Thyroid gland (tissue), 4 donors: ENCODE data around the gene GZF1. TPM values are rescaled to one million over a fixed set of nuclear protein-coding genes. Genes with fewer than 3 reads are reported as not detected.

ENCODE experiments used
- DNase-seq, 2 donors: peaks; one replicate each; pipeline ENCODE4 v3.0.0-alpha.2; 2019
- H3K27ac ChIP-seq, 3 donors: fragments of 200-600 bp; sonication (generic); 1 replicate in 2 of 3; 2 replicates in 1 of 3; pipeline ENCODE4 v1.5.1; 2016 to 2019; ENCODE audit warnings: mild to moderate bottlenecking in 1 of 3, moderate library complexity in 1 of 3
- H3K27me3 ChIP-seq: fragments of 200-600 bp; sonication (generic); one replicate; pipeline ENCODE4 v1.5.1; 2019
- H3K36me3 ChIP-seq, 2 donors: fragments of 200-600 bp; sonication (generic); one replicate each; pipeline ENCODE4 v1.5.1; 2016 to 2019
- H3K4me1 ChIP-seq, 2 donors: fragments of 200-600 bp; sonication (generic); one replicate each; pipeline ENCODE4 v1.5.1; 2017 to 2019
- H3K4me3 ChIP-seq, 3 donors: fragments of 200-600 bp; sonication (generic); replicated peaks in 1 of 3; 1 replicate in 2 of 3; 2 replicates in 1 of 3; pipeline ENCODE4 v1.5.1; 2016; ENCODE audit warnings: mild to moderate bottlenecking in 1 of 3
- H3K9me3 ChIP-seq: fragments of 200-600 bp; sonication (generic); one replicate; pipeline ENCODE4 v1.5.1; 2017
- CTCF ChIP-seq, 6 experiments: fragments of 200-600 bp in 3 of 6; fragments of 450-650 bp in 3 of 6; sonication (generic) in 3 of 6; IDR thresholded peaks; one replicate each; pipeline ENCODE4 v1.5.1; 2016 to 2019; ENCODE audit warnings: antibody characterized with exemption in 6 of 6, mild to moderate bottlenecking in 2 of 6, inconsistent platforms in 1 of 6, moderate library complexity in 1 of 6
- POLR2A ChIP-seq, 2 donors: fragments of 450-650 bp; IDR thresholded peaks; one replicate each; pipeline ENCODE4 v1.6.1; 2017; ENCODE audit warnings: antibody characterized with exemption in 2 of 2, mild to moderate bottlenecking in 2 of 2, moderate library complexity in 1 of 2
- WGBS, 2 donors: methylation state at CpG; one replicate each; pipeline ENCODE4 v1.1.5; 2017; 5-methylcytosine and 5-hydroxymethylcytosine counted together
- intact Hi-C: fragments of 100-400 bp; cut with DNase I; formaldehyde crosslinking; loops from one replicate; pipeline ENCODE4 v1.15.1; 2023
- total RNA-seq, 4 donors: library from RNA; depleted of rRNA; stranded (reverse); fragments of >200 nt; gene quantifications; one replicate each; pipeline ENCODE4 v1.2.3, GENCODE V29; 2016

GZF1 gene
- total RNA-seq, 4 donors from 2014 or later = 13.8 to 29.0 (median 15.4) TPM

GRCh38 chr20:23393996-23394775 is 32.2 kb downstream of the GZF1 start:
- intact Hi-C loops = no loop called here
- Histone ChIP-seq H3K4me1 (peaks cover 0 to 12% of the 10 kb centered on the region in 2 donors), H3K9me3 (no peaks in the 10 kb centered on the region), H3K4me3 (no peak overlapping the region), H3K27me3 (no peaks in the 10 kb centered on the region), H3K36me3 (peaks cover 14 to 21% of the 10 kb centered on the region in 2 donors), H3K27ac (no peak overlapping the region)
- DNase-seq = no peak
- TF ChIP-seq POLR2A (IDR thresholded peaks at IDR 0.05) (no peak), CTCF (IDR thresholded peaks at IDR 0.05) (no peak)
- 95 to 97% methylated on average over 4 of the region's 4 CpGs for WGBS, 2 donors

GRCh38 chr20:23396950-23397627 is 35.1 kb downstream of the GZF1 start:
- Histone ChIP-seq H3K27ac (no peak overlapping the region), H3K36me3 (peaks cover 14 to 20% of the 10 kb centered on the region in 2 donors), H3K4me3 (no peak overlapping the region), H3K4me1 (peaks cover 0 to 12% of the 10 kb centered on the region in 2 donors), H3K27me3 (no peaks in the 10 kb centered on the region), H3K9me3 (no peaks in the 10 kb centered on the region)
- WGBS, 2 donors = 68 to 79% methylated on average over 6 of the region's 6 CpGs
- DNase-seq = no peak
- intact Hi-C loops = no loop called here
- TF ChIP-seq POLR2A (IDR thresholded peaks at IDR 0.05) = no peak
- no peak for TF ChIP-seq CTCF (IDR thresholded peaks at IDR 0.05)

GRCh38 chr20:23397961-23398360 is 36.0 kb downstream of the GZF1 start:
- Histone ChIP-seq H3K4me3 (no peak overlapping the region), H3K27me3 (no peaks in the 10 kb centered on the region), H3K9me3 (no peaks in the 10 kb centered on the region), H3K4me1 (peaks cover 0 to 12% of the 10 kb centered on the region in 2 donors), H3K36me3 (peaks cover 11 to 14% of the 10 kb centered on the region in 2 donors), H3K27ac (no peak overlapping the region)
- TF ChIP-seq CTCF (IDR thresholded peaks at IDR 0.05) (no peak), POLR2A (IDR thresholded peaks at IDR 0.05) (no peak)
- 80 to 86% methylated on average over 2 of the region's 2 CpGs for WGBS, 2 donors
- no peak for DNase-seq
- intact Hi-C loops = no loop called here

GRCh38 chr20:23399568-23400241 is 37.7 kb downstream of the GZF1 start:
- DNase-seq = no peak
- Histone ChIP-seq H3K4me3 (no peak overlapping the region), H3K9me3 (no peaks in the 10 kb centered on the region), H3K27ac (no peak overlapping the region), H3K27me3 (no peaks in the 10 kb centered on the region), H3K4me1 (peaks cover 0 to 12% of the 10 kb centered on the region in 2 donors), H3K36me3 (peaks cover under 1 to 3% of the 10 kb centered on the region in 2 donors)
- TF ChIP-seq CTCF (IDR thresholded peaks at IDR 0.05) = no peak
- TF ChIP-seq POLR2A (IDR thresholded peaks at IDR 0.05) = no peak
- intact Hi-C loops = no loop called here
- WGBS, 2 donors = 60 to 78% methylated on average over 6 of the region's 6 CpGs
